ENCODE data around the gene MAPKAP1.

Gene MAPKAP1

GRCh38 chr9:125549891-125550885, 156.8 kb downstream of the MAPKAP1 start:
- no peak overlapping the region for H3K27ac ChIP-seq
- TF ChIP-seq POLR2AphosphoS5 (IDR thresholded peaks at IDR 0.05; ENCODE audit: borderline replicate concordance, low read depth, low read length) = no peak
- TF ChIP-seq FOXP2 (optimal IDR thresholded peaks at IDR 0.05; ENCODE audit: control extremely low read depth, extremely low read length, insufficient read depth) = no peak
- no peak for TF ChIP-seq EZH2 (IDR thresholded peaks at IDR 0.05)
- no peak for DNase-seq (ENCODE audit: low read depth, low spot score)
- no peak overlapping the region for H3K4me3 ChIP-seq
- H3K36me3 ChIP-seq (ENCODE audit: insufficient read depth, low read length) = no peaks in the 10 kb centered on the region; the same call in 1 of the 2 replicates
- no peak overlapping the region for H3K9ac ChIP-seq (ENCODE audit: insufficient read length)
- no peaks in the 10 kb centered on the region for H3K9me3 ChIP-seq (ENCODE audit: low read depth, low read length)

DNA sequence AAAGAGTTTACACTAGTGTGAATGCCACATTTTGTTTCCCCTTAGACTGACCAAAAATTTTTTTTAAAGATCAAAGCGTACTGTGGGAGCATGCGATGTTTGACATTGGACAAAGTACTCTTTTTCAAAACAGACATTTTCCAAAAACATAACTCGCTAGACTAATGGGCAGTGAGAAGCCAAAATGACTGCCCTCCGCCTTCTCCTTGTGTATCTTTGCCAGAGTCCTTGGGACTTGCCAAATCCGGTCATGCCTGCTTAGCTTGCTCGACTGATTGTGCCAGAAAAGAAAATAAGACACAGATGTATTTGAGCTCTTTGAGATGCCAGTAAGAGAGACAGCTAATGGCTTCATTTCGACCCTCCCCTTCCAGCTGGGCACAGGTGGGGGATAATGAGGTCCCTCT, 157.5 kb downstream of the MAPKAP1 start:
- TF ChIP-seq EZH2 (IDR thresholded peaks at IDR 0.05) (no peak), POLR2AphosphoS5 (IDR thresholded peaks at IDR 0.05; ENCODE audit: borderline replicate concordance, low read depth, low read length) (no peak), FOXP2 (optimal IDR thresholded peaks at IDR 0.05; ENCODE audit: control extremely low read depth, extremely low read length, insufficient read depth) (no peak)

GRCh38 chr9:125549039-125549438, 158.0 kb downstream of the MAPKAP1 start:
- no peaks in the 10 kb centered on the region; the same call in 1 of the 2 replicates for H3K36me3 ChIP-seq (ENCODE audit: insufficient read depth, low read length)

More for the DNA sequence above, 157.5 kb downstream of the MAPKAP1 start:
- H3K9me3 ChIP-seq (ENCODE audit: low read depth, low read length) = no peaks in the 10 kb centered on the region
- no peak for DNase-seq (ENCODE audit: low read depth, low spot score)
- no peak overlapping the region for H3K9ac ChIP-seq (ENCODE audit: insufficient read length)
- H3K27ac ChIP-seq = no peak overlapping the region
- H3K36me3 ChIP-seq (ENCODE audit: insufficient read depth, low read length) = no peaks in the 10 kb centered on the region; the same call in 1 of the 2 replicates
- H3K4me3 ChIP-seq = no peak overlapping the region

GRCh38 chr9:125548141-125548540, 158.9 kb downstream of the MAPKAP1 start:
- Histone ChIP-seq H3K36me3 (ENCODE audit: insufficient read depth, low read length) (no peaks in the 10 kb centered on the region; the same call in 1 of the 2 replicates), H3K9me3 (ENCODE audit: low read depth, low read length) (no peaks in the 10 kb centered on the region), H3K9ac (ENCODE audit: insufficient read length) (no peak overlapping the region), H3K27ac (no peak overlapping the region), H3K4me3 (no peak overlapping the region)
- TF ChIP-seq EZH2 (IDR thresholded peaks at IDR 0.05) = no peak
- no peak for TF ChIP-seq POLR2AphosphoS5 (IDR thresholded peaks at IDR 0.05; ENCODE audit: borderline replicate concordance, low read depth, low read length)
- TF ChIP-seq FOXP2 (optimal IDR thresholded peaks at IDR 0.05; ENCODE audit: control extremely low read depth, extremely low read length, insufficient read depth) = no peak
- no peak for DNase-seq (ENCODE audit: low read depth, low spot score)

More at GRCh38 chr9:125549039-125549438, 158.0 kb downstream of the MAPKAP1 start:
- Histone ChIP-seq H3K27ac (no peak overlapping the region), H3K9me3 (ENCODE audit: low read depth, low read length) (no peaks in the 10 kb centered on the region), H3K9ac (ENCODE audit: insufficient read length) (no peak overlapping the region), H3K4me3 (no peak overlapping the region)
- no peak for DNase-seq (ENCODE audit: low read depth, low spot score)
- no peak for TF ChIP-seq FOXP2 (optimal IDR thresholded peaks at IDR 0.05; ENCODE audit: control extremely low read depth, extremely low read length, insufficient read depth)

- no peak for TF ChIP-seq POLR2AphosphoS5 (IDR thresholded peaks at IDR 0.05; ENCODE audit: borderline replicate concordance, low read depth, low read length)
- TF ChIP-seq EZH2 (IDR thresholded peaks at IDR 0.05) = no peak
- no peak for TF ChIP-seq FOXP2 (optimal IDR thresholded peaks at IDR 0.05; ENCODE audit: control extremely low read depth, extremely low read length, insufficient read depth)
- H3K9me3 ChIP-seq (ENCODE audit: low read depth, low read length) = no peaks in the 10 kb centered on the region
- H3K9ac ChIP-seq (ENCODE audit: insufficient read length) = no peak overlapping the region
- no peaks in the 10 kb centered on the region; the same call in 1 of the 2 replicates for H3K36me3 ChIP-seq (ENCODE audit: insufficient read depth, low read length)
- DNase-seq (ENCODE audit: low read depth, low spot score) = no peak
- H3K4me3 ChIP-seq = no peak overlapping the region
- no peak overlapping the region for H3K27ac ChIP-seq
Measured at GRCh38 chr9:125547368-125547767, 159.6 kb downstream of the MAPKAP1 start.

- no peak overlapping the region for H3K4me3 ChIP-seq
- TF ChIP-seq EZH2 (IDR thresholded peaks at IDR 0.05) = no peak
- no peak for TF ChIP-seq FOXP2 (optimal IDR thresholded peaks at IDR 0.05; ENCODE audit: control extremely low read depth, extremely low read length, insufficient read depth)
- TF ChIP-seq POLR2AphosphoS5 (IDR thresholded peaks at IDR 0.05; ENCODE audit: borderline replicate concordance, low read depth, low read length) = no peak
- no peaks in the 10 kb centered on the region for H3K9me3 ChIP-seq (ENCODE audit: low read depth, low read length)
- DNase-seq (ENCODE audit: low read depth, low spot score) = no peak
- H3K36me3 ChIP-seq (ENCODE audit: insufficient read depth, low read length) = no peaks in the 10 kb centered on the region; the same call in 1 of the 2 replicates
- H3K27ac ChIP-seq = no peak overlapping the region
- H3K9ac ChIP-seq (ENCODE audit: insufficient read length) = no peak overlapping the region
Measured at GRCh38 chr9:125545845-125546244, 161.2 kb downstream of the MAPKAP1 start.

- Histone ChIP-seq H3K9ac (ENCODE audit: insufficient read length) (no peak overlapping the region), H3K9me3 (ENCODE audit: low read depth, low read length) (no peaks in the 10 kb centered on the region), H3K36me3 (ENCODE audit: insufficient read depth, low read length) (no peaks in the 10 kb centered on the region; the same call in 1 of the 2 replicates), H3K27ac (no peak overlapping the region), H3K4me3 (no peak overlapping the region)
- TF ChIP-seq FOXP2 (optimal IDR thresholded peaks at IDR 0.05; ENCODE audit: control extremely low read depth, extremely low read length, insufficient read depth) = no peak
- no peak for DNase-seq (ENCODE audit: low read depth, low spot score)
Measured at GRCh38 chr9:125544988-125545651, 161.9 kb downstream of the MAPKAP1 start.

GRCh38 chr9:125544484-125544883, 162.5 kb downstream of the MAPKAP1 start:
- Histone ChIP-seq H3K4me3 (no peak overlapping the region), H3K36me3 (ENCODE audit: insufficient read depth, low read length) (no peaks in the 10 kb centered on the region; the same call in 1 of the 2 replicates), H3K9ac (ENCODE audit: insufficient read length) (no peak overlapping the region), H3K27ac (no peak overlapping the region), H3K9me3 (ENCODE audit: low read depth, low read length) (no peaks in the 10 kb centered on the region)
- DNase-seq (ENCODE audit: low read depth, low spot score) = no peak
- TF ChIP-seq FOXP2 (optimal IDR thresholded peaks at IDR 0.05; ENCODE audit: control extremely low read depth, extremely low read length, insufficient read depth) (no peak), POLR2AphosphoS5 (IDR thresholded peaks at IDR 0.05; ENCODE audit: borderline replicate concordance, low read depth, low read length) (no peak), EZH2 (IDR thresholded peaks at IDR 0.05) (no peak)
